NOMO-1 (cell line): ENCODE measurements around the gene MAPK1.
A peak's percentile ranks its signal among the peaks of the same experiment; 100 is the strongest.
"Not testable (repeated sequence)": the region's sequence is repeated elsewhere in the genome, so short reads cannot be mapped to it uniquely, and the experiment has no call there.

ENCODE experiments used
- DNase-seq, 2 experiments: peaks; one replicate each; lab custom pipeline; 2025; ENCODE audit not compliant: unreplicated experiment in 2 of 2; lab: John Stamatoyannopoulos, UW

The MAPK1 gene

DNA sequence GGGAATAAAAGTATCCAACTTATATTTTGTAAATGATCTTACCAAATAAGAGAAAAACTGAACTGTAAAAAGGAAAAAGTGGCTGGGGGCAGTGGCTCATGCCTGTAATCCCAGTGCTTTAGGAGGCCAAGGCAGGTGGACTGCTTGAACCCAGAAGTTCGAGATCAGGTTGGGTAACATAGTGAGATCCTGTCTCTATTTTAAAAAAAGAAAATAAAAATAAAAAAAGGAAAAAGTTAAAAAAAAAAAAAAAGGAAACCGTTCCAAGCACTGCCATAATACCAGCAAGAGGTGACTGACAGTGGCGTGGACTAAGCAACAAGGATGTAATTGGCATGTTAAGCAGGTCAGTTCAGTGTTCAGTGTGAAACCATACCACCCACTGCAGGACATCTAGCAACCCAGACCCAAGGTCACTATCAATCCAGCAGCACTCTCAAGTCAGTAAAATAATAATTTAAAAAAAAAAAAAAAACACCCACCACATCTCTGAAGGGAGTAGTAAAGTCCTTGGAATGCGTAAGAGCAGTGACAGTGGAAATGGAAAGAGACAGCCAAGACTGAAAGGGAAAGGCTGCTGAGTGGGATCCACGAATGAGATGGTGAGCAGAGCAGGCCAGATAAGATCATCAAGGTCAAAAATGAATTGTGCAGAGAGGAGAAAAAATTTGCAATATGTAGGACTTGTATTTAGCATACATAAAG, 43.6 kb downstream of the MAPK1 start:
- DNase-seq: no peak

DNA sequence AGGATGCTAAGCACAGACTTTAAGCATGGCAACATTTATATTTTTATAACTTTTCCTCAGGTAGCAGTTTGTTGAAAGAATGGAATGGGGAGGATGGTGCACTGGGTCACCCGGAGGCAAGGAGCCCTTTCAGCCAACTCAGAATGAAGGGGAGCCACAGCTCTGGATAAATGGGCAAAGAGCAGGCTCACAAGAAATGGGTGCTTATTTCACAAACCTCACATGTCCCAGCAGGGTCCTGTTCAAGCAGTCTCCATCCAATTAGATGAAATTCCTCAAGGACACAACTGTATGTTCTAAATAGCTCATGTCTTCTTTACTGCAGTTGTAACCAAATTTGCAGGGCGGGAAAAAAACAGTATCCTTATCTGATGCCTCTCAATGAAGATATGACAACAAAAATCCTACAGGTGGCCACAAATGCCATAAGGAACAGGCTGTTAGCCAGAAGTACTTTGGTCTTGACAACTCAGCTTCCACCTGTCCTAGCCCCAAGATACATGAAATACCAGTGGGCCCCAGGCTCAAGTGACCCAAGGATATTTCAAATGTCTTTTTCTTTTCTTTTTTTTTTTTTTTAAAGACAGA, 48.2 kb downstream of the MAPK1 start:
- no peak for DNase-seq

DNA sequence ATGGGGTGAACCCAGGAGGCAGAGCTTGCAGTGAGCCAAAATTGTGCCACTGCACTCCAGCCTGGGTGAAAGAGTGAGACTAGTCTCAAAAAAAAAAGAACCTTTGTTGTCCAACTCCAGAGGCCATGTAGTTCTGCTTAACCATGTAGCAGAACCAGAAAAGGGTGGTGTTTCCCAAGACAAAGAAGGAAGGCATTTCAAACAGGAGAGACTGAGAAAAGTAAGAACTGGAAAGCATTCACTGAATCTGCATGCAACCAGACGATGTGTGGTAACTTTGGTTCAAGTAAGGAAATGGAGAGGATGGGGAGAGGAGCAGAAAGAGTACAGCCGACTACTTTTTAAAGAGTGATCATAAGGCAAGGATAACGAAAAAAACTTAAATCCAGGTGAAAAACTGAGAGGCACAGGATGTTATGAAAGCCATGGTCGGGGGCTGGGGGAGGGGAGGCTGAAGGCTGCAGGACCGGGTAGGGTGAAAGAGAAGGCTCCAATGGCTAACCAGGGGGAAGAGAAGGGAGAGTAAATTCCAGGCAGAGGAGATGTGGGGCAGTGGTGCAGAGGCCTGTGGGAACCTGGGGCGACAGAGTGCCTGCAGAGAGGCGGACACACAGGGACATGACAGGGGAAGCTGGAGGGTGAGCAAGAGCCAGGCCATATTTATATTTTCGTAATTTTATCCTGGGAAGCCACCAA, 48.8 kb downstream of the MAPK1 start:
- DNase-seq: peak in 1 of 2 experiments; percentile 3

DNA sequence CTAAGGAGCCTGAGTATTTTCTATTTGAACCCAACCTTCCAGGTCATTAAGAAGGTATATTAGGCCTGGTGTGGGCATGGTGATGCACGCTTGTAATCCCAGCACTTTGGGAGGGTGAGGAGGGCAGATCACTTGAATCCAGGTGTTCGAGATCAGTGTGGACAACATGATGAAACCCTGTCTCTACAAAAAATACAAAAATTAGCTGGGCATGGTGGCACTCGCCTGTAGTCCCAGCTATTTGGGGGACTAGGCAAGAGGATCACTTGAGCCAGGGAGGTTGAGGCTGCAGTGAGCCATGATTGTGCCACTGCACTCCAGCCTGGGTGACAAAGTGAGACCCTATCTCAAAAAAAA, 50.0 kb downstream of the MAPK1 start:
- DNase-seq: not testable (repeated sequence)

DNA sequence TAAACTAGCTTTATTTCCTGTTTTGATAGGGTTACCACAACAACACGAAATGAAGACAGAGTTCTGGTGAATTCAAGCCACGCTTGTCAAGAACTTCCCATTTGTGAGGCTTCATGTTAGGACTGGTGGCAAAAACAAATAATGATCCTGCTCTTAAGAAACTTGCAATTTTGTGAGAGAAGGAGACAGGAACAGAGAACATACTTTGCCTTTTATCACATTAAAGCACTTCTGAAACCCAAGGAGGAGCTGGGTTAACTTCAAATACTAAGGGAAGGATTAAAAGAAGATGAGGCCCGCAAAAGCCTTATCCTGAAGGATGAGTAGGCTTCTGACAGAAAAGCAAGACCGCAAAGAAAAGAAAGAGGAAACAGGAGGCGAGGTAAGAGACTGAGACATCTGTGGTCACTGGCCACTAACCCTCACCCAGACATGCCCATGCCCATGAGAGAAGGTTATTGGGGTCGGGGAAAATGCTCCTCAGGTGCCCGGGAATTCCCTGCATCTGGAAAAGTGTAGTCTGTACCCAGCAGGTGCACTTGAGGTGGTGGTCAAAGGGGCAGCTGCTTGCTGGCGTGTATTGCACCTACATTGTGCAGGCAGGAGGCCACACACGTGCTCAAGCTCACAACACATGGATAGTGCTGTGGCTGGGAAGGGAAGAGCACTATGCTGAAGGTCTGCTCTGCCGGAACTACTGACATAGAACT, 50.5 kb downstream of the MAPK1 start:
- DNase-seq: peak; percentile 76 to 98

DNA sequence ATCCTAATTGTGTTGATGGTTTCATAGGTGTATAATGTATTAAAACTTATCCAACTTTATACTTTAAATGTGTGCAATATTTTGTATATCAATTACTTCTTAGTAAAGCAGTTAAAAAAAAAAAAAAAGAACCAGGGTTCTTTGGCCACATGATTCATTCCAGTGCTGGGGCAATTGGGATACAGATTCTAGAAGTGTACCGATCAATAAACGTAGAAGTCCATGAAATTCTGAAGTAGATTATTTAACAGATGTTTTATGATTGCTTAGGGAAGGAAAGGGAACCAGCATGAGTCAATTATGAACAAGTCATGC, 51.0 kb downstream of the MAPK1 start:
- DNase-seq: no peak

DNA sequence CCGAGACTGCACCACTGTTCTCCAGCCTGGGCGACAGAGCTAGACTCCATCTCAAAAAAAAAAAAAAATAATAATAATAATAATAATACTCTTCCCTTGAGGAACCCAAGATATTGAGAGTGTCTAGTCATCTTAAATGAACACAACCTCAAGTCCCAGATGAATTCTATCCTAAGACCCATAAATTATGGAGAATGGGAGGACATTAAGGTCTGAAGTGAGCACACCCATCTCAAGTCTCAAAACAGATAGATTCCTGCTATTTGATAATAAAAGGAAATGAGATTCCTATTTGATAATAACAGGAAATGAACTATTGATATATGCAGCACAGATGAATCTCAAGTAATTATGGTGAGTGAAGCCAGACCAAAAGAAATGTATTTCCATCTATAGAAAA, 51.5 kb downstream of the MAPK1 start:
- no peak for DNase-seq

DNA sequence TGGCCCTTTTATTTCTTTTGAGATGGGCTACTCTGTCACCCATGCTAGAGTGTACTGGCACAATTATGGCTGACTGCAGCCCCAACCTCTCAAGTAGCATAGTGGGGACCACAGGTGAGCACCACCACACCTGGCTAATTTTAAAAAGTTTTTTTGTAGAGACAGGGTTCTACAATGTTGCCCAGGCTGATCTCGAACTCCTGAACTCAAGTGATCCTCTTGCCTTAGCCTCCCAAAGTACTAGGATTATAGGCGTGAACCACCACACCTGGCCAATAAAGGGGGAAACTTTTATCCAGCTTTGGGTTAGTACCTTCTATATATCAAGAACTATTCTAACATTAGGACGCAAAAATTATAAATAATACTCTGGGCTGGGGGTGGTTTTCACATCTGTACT, 52.1 kb downstream of the MAPK1 start:
- no peak for DNase-seq

DNA sequence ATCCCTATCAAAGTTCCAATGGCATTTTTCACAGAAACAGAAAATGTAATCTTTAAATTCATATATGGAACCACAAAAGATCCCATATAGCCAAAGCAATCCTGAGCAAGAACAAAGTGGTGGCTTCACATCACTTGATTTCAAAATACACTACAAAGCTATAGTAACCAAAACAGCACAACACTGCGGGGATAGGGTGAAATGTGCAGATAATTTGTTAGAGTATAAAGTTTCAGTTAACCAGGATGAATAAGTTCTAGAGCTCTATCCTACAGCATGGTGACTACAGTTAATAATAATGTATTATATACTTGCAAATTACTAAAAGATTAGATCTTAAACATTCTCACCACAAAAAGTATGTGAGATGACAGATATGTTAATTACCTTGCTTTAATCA, 55.5 kb downstream of the MAPK1 start:
- no peak for DNase-seq

DNA sequence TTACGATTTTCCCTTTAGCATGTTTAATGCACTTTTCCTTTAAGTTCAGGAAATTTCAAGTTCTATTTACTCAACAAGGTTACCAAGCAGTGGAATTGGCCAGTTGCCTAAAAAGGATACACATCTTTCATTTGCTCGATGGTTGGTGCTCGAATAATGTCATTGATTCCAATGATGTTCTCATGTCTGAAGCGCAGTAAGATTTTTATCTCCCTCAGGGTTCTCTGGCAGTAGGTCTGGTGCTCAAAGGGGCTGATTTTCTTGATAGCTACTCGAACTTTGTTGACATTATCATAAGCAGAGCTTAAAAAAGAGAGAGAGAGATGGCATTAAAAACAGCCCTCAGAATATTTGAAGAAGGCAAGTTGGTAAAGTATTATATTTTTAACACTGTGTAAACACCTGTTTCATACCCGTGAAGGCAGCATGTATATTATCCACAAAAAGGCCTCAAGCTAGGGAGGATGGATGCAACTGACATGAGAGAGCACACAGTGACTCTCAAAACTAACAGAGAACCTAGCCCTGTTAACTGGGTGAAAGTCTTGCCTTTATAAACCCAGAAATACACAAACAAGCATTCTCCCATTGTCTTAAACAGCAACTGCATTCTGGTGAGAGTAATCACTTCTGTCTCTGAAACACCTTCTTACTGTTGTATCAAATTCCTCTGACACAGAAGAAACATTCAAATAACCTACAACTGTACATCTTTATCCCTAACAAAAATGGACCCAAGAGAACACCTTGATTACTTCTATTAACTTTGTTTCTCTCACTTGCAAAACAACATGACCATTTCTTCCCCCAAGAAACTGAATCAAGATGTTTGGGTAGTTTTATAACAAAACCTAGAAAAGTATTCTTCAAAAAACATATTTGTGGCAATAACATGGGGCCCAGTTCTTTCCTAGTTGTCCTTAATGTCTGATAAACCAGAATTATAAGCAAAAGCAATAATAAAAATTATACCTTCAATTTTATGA, 59.6 kb downstream of the MAPK1 start:
- DNase-seq: no peak

DNA sequence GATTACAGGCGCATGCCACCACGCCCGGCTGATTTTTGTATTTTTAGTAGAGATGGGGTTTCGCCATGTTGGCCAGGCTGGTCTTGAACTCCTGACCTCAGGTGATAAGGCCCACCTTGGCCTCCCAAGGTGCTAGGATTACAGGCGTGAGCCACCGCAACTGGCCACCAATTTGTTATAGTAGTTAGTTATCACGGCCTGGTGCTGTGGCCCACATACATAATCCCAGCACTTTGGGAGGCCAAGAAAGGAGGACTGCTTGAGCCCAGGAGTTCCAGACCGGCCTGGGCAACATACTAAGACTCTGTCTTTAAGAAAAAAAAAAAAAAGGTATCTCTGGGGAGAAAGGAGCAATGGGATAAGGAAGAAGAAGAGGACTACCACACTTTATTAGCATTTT, 62.1 kb downstream of the MAPK1 start:
- not testable (repeated sequence) for DNase-seq

DNA sequence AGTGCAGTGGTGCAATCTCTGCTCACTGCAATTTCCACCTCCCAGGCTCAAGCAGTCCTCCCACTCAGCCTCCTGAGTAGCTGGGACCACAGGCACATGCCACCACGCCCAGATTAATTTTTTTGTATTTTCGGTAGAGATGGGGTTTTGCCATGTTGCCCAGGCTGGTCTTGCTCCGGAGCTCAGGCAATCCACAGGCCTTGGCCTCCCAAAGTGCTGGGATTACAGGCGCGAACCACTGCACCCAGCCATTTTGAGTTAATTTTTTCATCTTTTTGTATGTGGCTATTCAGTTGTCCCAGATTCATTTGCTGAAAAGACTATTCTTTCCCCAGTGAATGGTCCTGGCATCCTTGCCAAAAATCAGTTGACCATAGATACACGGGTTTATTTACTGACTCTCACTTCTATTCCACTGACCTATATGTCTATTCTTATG, 63.6 kb downstream of the MAPK1 start:
- no peak for DNase-seq

DNA sequence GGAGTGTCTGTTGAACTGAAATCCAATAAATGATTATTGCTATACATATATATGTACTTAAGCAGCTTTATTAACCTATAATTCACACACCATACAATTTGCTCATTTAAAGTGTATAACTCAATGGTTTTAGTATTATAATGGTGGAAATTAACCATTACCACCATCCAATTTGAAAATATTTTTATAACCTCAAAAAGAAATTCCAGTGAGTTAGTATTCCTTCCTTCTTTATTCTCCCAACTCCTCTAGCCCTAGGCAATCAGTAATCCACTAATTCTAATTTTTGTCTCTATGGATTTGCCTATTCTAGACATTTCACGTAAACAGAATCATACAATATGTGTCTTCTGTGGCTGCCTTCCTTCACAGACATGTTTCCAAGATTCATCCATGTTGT, 64.8 kb downstream of the MAPK1 start:
- no peak for DNase-seq

DNA sequence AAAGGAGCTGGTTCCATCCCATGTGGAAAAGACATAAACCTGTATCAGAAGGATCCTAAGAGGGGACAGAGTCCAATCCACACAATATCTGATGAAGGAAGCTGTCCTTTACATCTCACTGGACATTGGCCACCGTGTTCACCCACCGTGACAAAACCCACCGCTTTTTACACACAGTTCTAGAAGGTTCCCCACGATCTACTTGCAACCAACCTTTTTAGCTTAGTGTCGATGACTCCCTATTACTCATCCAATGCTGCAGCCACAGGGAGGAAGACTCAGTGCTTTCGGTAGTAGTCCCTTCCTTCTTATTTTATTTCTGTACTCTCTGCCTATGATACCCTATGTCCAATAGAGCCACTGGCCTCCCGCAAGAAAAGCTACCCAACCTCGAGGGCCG, 65.4 kb downstream of the MAPK1 start:
- no peak for DNase-seq

DNA sequence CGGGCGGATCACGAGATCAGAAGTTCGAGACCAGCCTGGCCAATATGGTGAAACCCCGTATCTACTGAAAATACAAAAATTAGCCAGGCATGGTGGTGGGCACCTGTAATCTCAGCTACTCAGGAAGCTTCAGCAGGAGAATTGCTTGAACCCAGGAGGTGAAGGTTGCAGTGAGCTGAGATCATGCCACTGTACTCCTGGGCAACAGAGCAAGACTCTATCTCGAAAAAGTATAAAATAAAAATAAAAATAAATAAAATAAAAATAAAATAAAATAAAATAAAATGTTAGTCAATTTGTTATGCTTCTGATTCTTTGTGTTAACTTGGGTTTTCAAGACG, 66.2 kb downstream of the MAPK1 start:
- not testable (repeated sequence) for DNase-seq

DNA sequence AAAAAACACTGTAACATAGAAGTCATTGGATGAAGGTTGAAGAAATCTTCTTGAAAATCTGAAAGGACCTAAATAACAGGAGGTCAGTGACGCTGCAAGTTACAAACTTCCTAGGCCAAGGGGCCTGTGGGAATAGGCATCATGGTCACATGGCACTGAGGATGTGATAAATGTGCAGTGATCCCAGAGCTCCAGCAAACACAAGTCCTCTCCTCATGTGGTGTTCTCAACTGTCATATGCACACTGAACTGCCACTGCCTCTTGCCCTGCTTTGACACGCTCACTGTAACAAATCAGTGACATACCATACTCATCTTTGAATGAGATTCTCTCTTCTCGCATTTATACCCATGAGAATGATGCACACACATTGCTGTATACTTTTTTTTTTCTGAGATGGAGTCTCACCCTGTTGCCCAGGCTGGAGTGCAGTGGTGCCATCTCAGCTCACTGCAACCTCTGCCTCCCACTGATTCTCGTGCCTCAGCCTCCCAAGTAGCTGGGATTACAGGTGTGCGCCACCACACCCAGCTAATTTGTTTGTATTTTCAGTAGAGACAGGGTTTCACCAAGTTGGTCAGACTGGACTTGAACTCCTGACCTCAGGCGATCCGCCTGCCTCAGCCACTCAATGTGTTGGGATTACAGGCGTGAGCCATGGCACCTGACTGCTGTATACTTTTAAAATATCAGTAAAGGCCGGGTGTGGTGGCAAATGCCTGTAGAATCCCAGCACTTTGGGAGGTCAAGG, 66.7 kb downstream of the MAPK1 start:
- no peak for DNase-seq

DNA sequence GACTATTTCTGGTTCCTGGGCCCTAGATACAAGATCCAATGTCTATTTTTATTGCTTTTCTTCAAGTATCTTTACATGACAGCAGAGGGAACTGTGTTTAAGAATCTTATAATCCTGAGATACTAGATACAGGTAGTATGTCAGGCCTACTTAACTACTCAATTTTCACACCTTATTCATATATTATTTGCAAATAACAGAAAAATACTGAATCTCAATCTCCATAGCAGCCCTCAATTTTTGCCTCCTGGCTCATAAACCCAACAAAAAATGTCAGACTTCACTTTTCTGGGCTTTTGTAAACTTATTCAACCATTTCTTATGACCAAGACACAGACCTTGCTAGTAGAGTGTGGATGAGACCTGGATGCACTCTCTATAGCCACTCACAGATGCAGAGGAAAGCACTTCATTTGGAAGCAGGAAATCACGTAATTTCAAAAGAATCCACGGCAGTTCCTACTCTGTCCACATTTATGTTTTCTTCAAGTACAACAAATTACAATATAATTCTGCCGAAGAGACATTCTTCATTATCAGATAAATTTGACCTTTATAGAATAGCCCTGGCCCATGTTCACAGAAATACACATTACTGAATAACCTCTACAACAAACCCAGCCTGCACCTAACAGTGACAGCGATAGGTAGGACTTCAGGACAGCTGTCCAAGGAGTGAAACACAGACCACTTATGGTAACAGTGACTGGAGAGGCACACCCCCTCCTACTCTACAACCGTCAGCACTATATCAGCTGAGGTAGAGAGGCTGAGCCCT, 69.8 kb downstream of the MAPK1 start:
- DNase-seq: no peak

DNA sequence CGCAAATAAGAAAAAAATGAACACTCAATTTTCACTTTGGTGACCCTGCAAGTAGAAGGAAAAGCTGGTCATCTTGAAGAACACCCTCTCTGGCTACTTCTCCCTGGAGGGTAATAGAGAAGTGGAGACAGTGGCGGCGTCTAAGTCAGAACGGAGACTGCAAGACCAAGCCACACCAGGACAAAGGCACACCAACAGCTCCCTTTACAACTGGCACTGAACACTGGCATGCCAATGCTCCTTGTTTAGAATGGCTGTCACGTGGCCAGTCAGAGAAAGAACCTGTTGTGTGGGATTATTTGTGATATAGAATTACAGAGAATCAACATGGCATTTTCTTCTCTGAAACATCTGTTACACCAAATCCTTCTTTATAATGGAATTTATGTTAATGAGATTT, 70.6 kb downstream of the MAPK1 start:
- no peak for DNase-seq

DNA sequence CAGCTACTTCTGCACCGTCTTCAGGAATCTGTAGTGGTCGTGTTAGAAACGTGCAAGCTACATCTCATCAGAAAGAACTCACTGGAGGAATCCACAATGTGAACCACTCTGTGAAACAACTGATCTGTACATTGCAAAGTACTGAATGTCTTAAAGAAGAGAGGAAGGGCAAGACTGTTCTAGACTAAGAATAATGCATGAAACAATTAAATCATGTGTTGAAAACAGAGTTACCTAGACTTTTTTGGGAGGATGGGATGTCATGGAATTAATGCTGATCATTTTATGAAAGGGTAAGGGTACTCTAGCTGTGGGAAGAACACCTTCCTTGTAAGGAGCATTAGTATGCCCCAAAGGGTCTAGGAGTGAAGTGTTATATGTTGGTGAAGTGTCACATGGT, 71.2 kb downstream of the MAPK1 start:
- no peak for DNase-seq
